ENCODE measurements around the gene GABPB2. TPM values are rescaled to one million over a fixed set of nuclear protein-coding genes. Genes with fewer than 3 reads are reported as not detected.

Gene GABPB2
- polyA plus RNA-seq, 3 donors, result 2.2 to 14.0 (median 2.2) TPM

GRCh38 chr1:151137789-151138188 is 67.2 kb downstream of the GABPB2 start:
- no peak overlapping the region for H3K4me3 Mint-ChIP-seq
- peaks cover 0 to 6% (median 0%) of the 10 kb centered on the region in 7 donors for H3K9me3 Mint-ChIP-seq

DNA sequence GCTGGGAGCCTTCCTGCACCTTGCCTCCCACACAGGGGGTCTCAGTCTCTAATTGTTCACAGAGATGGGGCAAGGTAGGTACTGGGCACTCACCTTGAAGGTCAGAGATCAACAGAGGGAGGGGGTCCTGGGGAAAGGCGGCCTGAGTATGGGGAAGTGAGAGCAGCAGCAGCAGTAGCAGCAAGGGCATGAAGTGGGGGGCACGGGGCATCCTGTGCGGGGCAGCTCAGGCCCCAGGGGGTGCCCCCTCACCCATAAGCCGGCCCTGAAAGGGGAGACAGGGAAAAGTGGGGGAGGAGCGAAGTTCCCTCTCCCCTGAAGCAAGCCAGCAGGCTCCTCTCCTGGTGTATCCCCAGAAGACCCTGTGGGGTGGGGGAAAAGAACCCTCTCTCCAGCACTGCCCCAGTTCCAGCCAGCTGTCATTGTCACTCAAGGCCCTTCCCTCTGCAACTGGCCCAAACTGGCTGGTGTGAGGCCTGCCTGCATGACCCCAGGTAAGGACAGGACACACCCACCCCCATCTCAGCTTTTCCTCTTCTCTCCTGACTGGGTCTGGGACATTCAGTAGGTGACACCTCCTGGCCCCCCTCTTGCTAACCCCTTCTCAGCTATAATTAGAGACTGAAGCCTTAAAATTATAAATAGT is 72.0 kb downstream of the GABPB2 start:
- H3K4me2 ChIP-seq (replicated peaks; ENCODE audit: extremely low read depth, low read length, poor library complexity, severe bottlenecking), result no peak overlapping the region
- H3K4me1 ChIP-seq (ENCODE audit: control insufficient read depth in 1 of 2, insufficient read depth in 2 of 2, low read length in 2 of 2), result peaks cover 13 to 23% of the 10 kb centered on the region in 2 donors
- Mint-ChIP-seq H3K4me3 (no peak overlapping the region), H3K4me1 (peaks cover 23% of the 10 kb centered on the region), H3K9me3 (peaks cover 0 to 3% (median 0%) of the 10 kb centered on the region in 7 donors), H3K36me3 (peaks cover 0 to 4% of the 10 kb centered on the region in 2 donors), H3K27ac (no peak overlapping the region), H3K27me3 (ENCODE audit: low read depth in 3 of 3) (peaks cover 21 to 42% (median 29%) of the 10 kb centered on the region in 3 donors)
- H3K36me3 ChIP-seq (replicated peaks in 1 of 2; ENCODE audit: control insufficient read depth in 1 of 2, insufficient read depth in 2 of 2, low read length in 2 of 2), result no peaks in the 10 kb centered on the region
- H2AFZ ChIP-seq (ENCODE audit: insufficient read depth, low read depth, low read length, poor library complexity, severe bottlenecking), result no peak overlapping the region
- no peak overlapping the region for H3K27ac ChIP-seq (ENCODE audit: low read depth in 1 of 2, low read length in 2 of 2)
- no peaks in the 10 kb centered on the region for H3K9me3 ChIP-seq (replicated peaks in 1 of 2; ENCODE audit: control insufficient read depth in 1 of 2, insufficient read depth in 1 of 2, low read length in 2 of 2)
- H3K27me3 ChIP-seq (ENCODE audit: control insufficient read depth in 2 of 2, insufficient read depth in 2 of 2, low read length in 2 of 2), result peaks cover 2 to 19% of the 10 kb centered on the region in 2 donors
- DNase-seq, result no peak
- intact Hi-C loops (cut with micrococcal nuclease), result no loop called here
- TF ChIP-seq, protein P1, sequence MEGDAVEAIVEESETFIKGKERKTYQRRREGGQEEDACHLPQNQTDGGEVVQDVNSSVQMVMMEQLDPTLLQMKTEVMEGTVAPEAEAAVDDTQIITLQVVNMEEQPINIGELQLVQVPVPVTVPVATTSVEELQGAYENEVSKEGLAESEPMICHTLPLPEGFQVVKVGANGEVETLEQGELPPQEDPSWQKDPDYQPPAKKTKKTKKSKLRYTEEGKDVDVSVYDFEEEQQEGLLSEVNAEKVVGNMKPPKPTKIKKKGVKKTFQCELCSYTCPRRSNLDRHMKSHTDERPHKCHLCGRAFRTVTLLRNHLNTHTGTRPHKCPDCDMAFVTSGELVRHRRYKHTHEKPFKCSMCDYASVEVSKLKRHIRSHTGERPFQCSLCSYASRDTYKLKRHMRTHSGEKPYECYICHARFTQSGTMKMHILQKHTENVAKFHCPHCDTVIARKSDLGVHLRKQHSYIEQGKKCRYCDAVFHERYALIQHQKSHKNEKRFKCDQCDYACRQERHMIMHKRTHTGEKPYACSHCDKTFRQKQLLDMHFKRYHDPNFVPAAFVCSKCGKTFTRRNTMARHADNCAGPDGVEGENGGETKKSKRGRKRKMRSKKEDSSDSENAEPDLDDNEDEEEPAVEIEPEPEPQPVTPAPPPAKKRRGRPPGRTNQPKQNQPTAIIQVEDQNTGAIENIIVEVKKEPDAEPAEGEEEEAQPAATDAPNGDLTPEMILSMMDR (IDR thresholded peaks at IDR 0.05), result no peak
- no peak overlapping the region for H3K4me3 ChIP-seq (replicated peaks in 1 of 3; ENCODE audit: low read depth in 2 of 3, low read length in 3 of 3)
- no peak overlapping the region for H3K9ac ChIP-seq (ENCODE audit: insufficient read depth, low read length, poor library complexity, severe bottlenecking)
- H4K20me1 ChIP-seq (ENCODE audit: insufficient read depth, low read length), result no peaks in the 10 kb centered on the region
- no peaks in the 10 kb centered on the region for H3K79me2 ChIP-seq (ENCODE audit: insufficient read depth, low read length)
- WGBS (ENCODE audit: insufficient coverage), result 20% methylated on average over 1 of the region's 5 CpGs

More at GRCh38 chr1:151137789-151138188, 67.2 kb downstream of the GABPB2 start:
- Histone ChIP-seq H4K20me1 (ENCODE audit: insufficient read depth, low read length) (no peaks in the 10 kb centered on the region), H3K4me2 (replicated peaks; ENCODE audit: extremely low read depth, low read length, poor library complexity, severe bottlenecking) (no peak overlapping the region), H3K4me3 (replicated peaks in 1 of 3; ENCODE audit: low read depth in 2 of 3, low read length in 3 of 3) (no peak overlapping the region), H2AFZ (ENCODE audit: insufficient read depth, low read depth, low read length, poor library complexity, severe bottlenecking) (no peak overlapping the region), H3K9ac (ENCODE audit: insufficient read depth, low read length, poor library complexity, severe bottlenecking) (no peak overlapping the region), H3K4me1 (ENCODE audit: control insufficient read depth in 1 of 2, insufficient read depth in 2 of 2, low read length in 2 of 2) (no peaks in the 10 kb centered on the region), H3K79me2 (ENCODE audit: insufficient read depth, low read length) (no peaks in the 10 kb centered on the region), H3K9me3 (replicated peaks in 1 of 2; ENCODE audit: control insufficient read depth in 1 of 2, insufficient read depth in 1 of 2, low read length in 2 of 2) (no peaks in the 10 kb centered on the region), H3K27ac (ENCODE audit: low read depth in 1 of 2, low read length in 2 of 2) (no peak overlapping the region), H3K36me3 (replicated peaks in 1 of 2; ENCODE audit: control insufficient read depth in 1 of 2, insufficient read depth in 2 of 2, low read length in 2 of 2) (no peaks in the 10 kb centered on the region), H3K27me3 (ENCODE audit: control insufficient read depth in 2 of 2, insufficient read depth in 2 of 2, low read length in 2 of 2) (no peaks in the 10 kb centered on the region)
- DNase-seq, result no peak
- no peak overlapping the region for H3K27ac Mint-ChIP-seq
- TF ChIP-seq, protein P1 (IDR thresholded peaks at IDR 0.05), result no peak
- intact Hi-C loops (cut with micrococcal nuclease), result no loop called here
- 94% methylated on average over 2 of the region's 7 CpGs for WGBS (ENCODE audit: insufficient coverage)
- no peaks in the 10 kb centered on the region for H3K4me1 Mint-ChIP-seq
- H3K27me3 Mint-ChIP-seq (ENCODE audit: low read depth in 3 of 3), result peaks cover 6 to 9% (median 6%) of the 10 kb centered on the region in 3 donors
- no peaks in the 10 kb centered on the region for H3K36me3 Mint-ChIP-seq

Measured in CD14-positive monocyte (primary cell).